Upper lobe of left lung (tissue), 4 donors: ENCODE measurements around the gene NEFH.

ENCODE experiments used
- CTCF ChIP-seq, 6 experiments: fragments of 450-650 bp in 4 of 6; fragments of 200-600 bp in 2 of 6; sonication (generic) in 2 of 6; IDR thresholded peaks; one replicate each; pipeline ENCODE4 v1.5.1; 2016 to 2019; ENCODE audit warnings: antibody characterized with exemption in 6 of 6
- EP300 ChIP-seq, 4 donors: sonication (generic); formaldehyde crosslinking; IDR thresholded peaks; one replicate each; pipeline ENCODE4 v1.5.1; 2017; ENCODE audit warnings: antibody characterized with exemption in 4 of 4, control low read depth in 2 of 4
- POLR2A ChIP-seq, 4 donors: fragments of 450-650 bp; IDR thresholded peaks; one replicate each; pipeline ENCODE4 v1.5.1; 2016 to 2017; ENCODE audit warnings: antibody characterized with exemption in 4 of 4, mild to moderate bottlenecking in 2 of 4

- TF ChIP-seq CTCF (IDR thresholded peaks at IDR 0.05) (no peak), POLR2A (IDR thresholded peaks at IDR 0.05) (no peak), EP300 (IDR thresholded peaks at IDR 0.05) (no peak)
Measured at GRCh38 chr22:29469755-29470154, 10.3 kb upstream of the NEFH start.
